DOHH2 (cell line): ENCODE measurements around the gene ACTA1.

Source experiments
- CTCF ChIP-seq: fragments of 200-600 bp; sonication (generic); IDR thresholded peaks from one replicate; pipeline ENCODE4 v1.5.1; 2014; ENCODE audit warnings: antibody characterized with exemption, mild to moderate bottlenecking, low read depth, low read length; ENCODE audit not compliant: poor library complexity, severe bottlenecking
- EZH2phosphoT487 ChIP-seq: fragments of 200-600 bp; sonication (generic); IDR thresholded peaks from 2 replicates; pipeline ENCODE4 v1.6.1; 2017; ENCODE audit warnings: borderline replicate concordance, mild to moderate bottlenecking, antibody characterized with exemption, low read length, moderate library complexity, mixed read lengths

- TF ChIP-seq CTCF (no peak), EZH2phosphoT487 (no peak)
These were observed 21.8 kb downstream of the ACTA1 start for GRCh38 chr1:229412056-229412455.
